Measurements from ENCODE around the gene SPANXN1.
"Not testable (repeated sequence)": the region's sequence is repeated elsewhere in the genome, so short reads cannot be mapped to it uniquely, and the experiment has no call there.

Gene SPANXN1

DNA sequence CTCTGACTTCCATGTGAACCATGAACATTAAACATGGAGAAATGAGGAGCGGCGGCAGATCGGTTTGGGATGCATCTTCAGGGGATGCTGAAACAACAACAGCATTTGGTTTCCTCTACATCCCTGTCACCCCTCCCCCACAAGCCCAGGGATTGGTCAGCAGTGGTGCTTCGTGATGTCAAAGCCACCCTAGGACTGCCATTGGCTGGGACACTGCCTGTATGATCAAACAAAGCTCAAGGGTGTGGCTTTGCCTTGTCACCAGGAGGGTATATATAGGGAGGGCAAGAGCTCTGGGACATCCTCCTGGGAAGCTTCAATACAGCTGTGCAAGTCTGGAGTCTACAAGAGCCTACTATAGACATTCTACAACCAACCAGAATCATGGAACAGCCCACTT, at the start of gene SPANXN1:
Gene SPANXN1 (plus strand): TSS at position 301 of the 400 bp plus-strand sequence. CDS start 84 bp downstream, at position 385.
- not testable (repeated sequence) for DNase-seq

- no peak for DNase-seq
These were observed 48.2 kb upstream of the SPANXN1 start for GRCh38 chrX:145199078-145199477.

DNA sequence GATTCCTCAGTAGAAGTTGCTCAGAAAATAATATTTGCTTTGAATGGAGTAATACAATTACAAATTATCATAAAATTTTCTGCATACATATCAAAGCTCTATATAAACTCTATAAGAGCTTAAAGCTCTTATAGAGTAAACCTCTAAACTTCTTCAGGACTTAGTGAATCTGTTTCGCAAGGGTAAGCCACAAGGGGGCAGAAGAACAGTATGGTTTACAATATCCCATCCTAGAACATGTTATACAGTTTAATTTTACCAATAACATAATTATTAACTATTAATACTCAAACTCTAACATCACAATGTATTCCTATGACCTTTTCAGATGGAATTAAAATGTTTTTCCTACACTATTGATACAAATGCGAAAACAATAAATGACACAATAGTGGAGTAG, 33.8 kb upstream of the SPANXN1 start:
- DNase-seq: no peak

DNA sequence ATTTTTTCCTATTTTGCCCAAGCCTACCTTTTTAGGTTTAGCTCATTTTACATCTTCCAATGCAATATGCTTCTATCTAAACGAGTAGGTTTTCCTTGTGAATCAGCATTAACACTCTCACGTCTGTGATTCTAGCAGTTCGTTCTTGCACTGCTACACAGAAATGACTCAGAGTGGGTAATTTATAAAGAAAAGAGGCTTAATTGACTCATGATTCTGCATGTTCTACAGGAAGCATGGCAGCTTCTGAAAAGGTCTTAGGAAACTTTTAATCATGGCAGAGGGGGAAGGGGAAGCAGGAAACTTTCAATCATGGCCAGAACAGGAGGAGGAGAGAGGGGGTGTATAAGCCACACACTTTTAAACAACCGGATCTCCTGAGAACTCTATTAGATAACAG, 44.9 kb downstream of the SPANXN1 start:
- no peak for DNase-seq

Measured in right hindlimb (tissue), 1 donor.